HL-60 (cell line): ENCODE measurements around the gene TNFSF13B.

Source experiments
- DNase-seq, 2 experiments: peaks; one replicate each; pipeline ENCODE4 v3.0.0-alpha.2; 2010 to 2020; ENCODE audit warnings: low read depth in 1 of 2, low spot score in 1 of 2
- H3K27ac ChIP-seq: fragments of 250-450 bp; sonication (Bioruptor Pico); replicated peaks from 2 replicates; pipeline ENCODE4 v1.5.1; 2020; ENCODE audit warnings: mild to moderate bottlenecking, moderate library complexity
- H3K27me3 ChIP-seq: fragments of 250-450 bp; sonication (Bioruptor Pico); 2 replicates; pipeline ENCODE4 v1.5.1; 2021; ENCODE audit warnings: mild to moderate bottlenecking, moderate library complexity; ENCODE audit not compliant: insufficient read depth, poor library complexity, severe bottlenecking
- H3K4me3 ChIP-seq: replicated peaks from 2 replicates; pipeline ENCODE4 v1.5.1; 2011; ENCODE audit warnings: mild to moderate bottlenecking, control low read depth, low read length; ENCODE audit not compliant: insufficient read depth
- GABPA ChIP-seq: IDR thresholded peaks from 2 replicates; pipeline ENCODE4 v1.6.1; 2012; ENCODE audit warnings: low read depth
- POLR2AphosphoS5 ChIP-seq: IDR thresholded peaks from 2 replicates; pipeline ENCODE4 v1.6.1; 2012; ENCODE audit warnings: low read depth
- SPI1 ChIP-seq: IDR thresholded peaks from 2 replicates; pipeline ENCODE4 v1.6.1; 2012; ENCODE audit warnings: low read depth, mild to moderate bottlenecking, borderline replicate concordance
- TF ChIP-seq, protein P1 (sequence below): IDR thresholded peaks from 2 replicates; pipeline ENCODE4 v1.6.1; 2012; ENCODE audit warnings: low read depth; ENCODE audit not compliant: insufficient replicate concordance
- TF ChIP-seq, protein P2 (sequence below): IDR thresholded peaks from one replicate; pipeline ENCODE4 v1.5.1; 2011; ENCODE audit warnings: low read length, control low read depth, inconsistent platforms; ENCODE audit not compliant: insufficient read depth

TNFSF13B gene

DNA sequence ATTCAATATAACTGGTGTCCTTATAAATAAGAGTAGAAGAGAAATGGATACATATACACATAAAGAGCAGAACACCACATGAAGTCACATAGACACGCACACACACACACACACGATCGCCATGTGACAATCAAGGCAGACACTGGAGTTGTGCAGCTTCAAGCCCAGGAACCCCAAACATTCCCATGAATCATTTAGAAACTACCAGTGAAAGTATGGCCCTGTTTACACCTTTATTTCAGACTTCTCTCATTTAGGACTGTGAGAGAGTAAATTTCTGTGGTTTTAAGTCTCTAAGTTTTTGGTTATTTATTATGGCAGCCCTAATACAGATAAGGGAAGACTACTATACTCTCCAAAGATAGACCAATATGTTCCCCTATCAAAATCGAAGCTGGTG, 20.4 kb upstream of the TNFSF13B start:
- Histone ChIP-seq H3K27me3 (no peaks in the 10 kb centered on the region), H3K4me3 (no peak overlapping the region), H3K27ac (no peak overlapping the region)
- TF ChIP-seq POLR2AphosphoS5 (no peak), SPI1 (no peak), GABPA (no peak)
- TF ChIP-seq, protein P1, sequence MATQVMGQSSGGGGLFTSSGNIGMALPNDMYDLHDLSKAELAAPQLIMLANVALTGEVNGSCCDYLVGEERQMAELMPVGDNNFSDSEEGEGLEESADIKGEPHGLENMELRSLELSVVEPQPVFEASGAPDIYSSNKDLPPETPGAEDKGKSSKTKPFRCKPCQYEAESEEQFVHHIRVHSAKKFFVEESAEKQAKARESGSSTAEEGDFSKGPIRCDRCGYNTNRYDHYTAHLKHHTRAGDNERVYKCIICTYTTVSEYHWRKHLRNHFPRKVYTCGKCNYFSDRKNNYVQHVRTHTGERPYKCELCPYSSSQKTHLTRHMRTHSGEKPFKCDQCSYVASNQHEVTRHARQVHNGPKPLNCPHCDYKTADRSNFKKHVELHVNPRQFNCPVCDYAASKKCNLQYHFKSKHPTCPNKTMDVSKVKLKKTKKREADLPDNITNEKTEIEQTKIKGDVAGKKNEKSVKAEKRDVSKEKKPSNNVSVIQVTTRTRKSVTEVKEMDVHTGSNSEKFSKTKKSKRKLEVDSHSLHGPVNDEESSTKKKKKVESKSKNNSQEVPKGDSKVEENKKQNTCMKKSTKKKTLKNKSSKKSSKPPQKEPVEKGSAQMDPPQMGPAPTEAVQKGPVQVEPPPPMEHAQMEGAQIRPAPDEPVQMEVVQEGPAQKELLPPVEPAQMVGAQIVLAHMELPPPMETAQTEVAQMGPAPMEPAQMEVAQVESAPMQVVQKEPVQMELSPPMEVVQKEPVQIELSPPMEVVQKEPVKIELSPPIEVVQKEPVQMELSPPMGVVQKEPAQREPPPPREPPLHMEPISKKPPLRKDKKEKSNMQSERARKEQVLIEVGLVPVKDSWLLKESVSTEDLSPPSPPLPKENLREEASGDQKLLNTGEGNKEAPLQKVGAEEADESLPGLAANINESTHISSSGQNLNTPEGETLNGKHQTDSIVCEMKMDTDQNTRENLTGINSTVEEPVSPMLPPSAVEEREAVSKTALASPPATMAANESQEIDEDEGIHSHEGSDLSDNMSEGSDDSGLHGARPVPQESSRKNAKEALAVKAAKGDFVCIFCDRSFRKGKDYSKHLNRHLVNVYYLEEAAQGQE: no peak
- TF ChIP-seq, protein P2, sequence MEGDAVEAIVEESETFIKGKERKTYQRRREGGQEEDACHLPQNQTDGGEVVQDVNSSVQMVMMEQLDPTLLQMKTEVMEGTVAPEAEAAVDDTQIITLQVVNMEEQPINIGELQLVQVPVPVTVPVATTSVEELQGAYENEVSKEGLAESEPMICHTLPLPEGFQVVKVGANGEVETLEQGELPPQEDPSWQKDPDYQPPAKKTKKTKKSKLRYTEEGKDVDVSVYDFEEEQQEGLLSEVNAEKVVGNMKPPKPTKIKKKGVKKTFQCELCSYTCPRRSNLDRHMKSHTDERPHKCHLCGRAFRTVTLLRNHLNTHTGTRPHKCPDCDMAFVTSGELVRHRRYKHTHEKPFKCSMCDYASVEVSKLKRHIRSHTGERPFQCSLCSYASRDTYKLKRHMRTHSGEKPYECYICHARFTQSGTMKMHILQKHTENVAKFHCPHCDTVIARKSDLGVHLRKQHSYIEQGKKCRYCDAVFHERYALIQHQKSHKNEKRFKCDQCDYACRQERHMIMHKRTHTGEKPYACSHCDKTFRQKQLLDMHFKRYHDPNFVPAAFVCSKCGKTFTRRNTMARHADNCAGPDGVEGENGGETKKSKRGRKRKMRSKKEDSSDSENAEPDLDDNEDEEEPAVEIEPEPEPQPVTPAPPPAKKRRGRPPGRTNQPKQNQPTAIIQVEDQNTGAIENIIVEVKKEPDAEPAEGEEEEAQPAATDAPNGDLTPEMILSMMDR: no peak
- DNase-seq: no peak

DNA sequence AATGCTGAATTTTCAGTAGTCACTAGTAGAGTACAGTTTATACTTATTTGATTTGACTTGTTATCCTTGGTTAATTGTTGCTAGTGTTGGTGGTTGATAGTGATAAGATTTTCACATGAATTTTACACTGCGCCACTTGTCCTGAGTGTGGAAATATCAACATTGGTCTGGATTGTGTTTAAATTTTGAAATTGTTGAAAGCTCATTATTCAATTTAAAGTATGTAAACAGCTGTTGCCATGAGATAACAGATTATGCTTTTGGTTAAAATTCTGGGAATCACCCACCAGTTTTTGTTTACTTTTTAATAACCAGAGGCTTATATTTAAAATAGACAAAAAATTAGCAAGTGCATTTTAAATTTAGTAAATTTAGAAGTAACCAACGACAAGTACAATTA, 12.3 kb upstream of the TNFSF13B start:
- Histone ChIP-seq H3K4me3 (no peak overlapping the region), H3K27ac (no peak overlapping the region), H3K27me3 (no peaks in the 10 kb centered on the region)
- DNase-seq: no peak
- TF ChIP-seq, protein P2: no peak
- TF ChIP-seq SPI1: no peak
- TF ChIP-seq, protein P1: no peak
- TF ChIP-seq POLR2AphosphoS5: no peak
- no peak for TF ChIP-seq GABPA

DNA sequence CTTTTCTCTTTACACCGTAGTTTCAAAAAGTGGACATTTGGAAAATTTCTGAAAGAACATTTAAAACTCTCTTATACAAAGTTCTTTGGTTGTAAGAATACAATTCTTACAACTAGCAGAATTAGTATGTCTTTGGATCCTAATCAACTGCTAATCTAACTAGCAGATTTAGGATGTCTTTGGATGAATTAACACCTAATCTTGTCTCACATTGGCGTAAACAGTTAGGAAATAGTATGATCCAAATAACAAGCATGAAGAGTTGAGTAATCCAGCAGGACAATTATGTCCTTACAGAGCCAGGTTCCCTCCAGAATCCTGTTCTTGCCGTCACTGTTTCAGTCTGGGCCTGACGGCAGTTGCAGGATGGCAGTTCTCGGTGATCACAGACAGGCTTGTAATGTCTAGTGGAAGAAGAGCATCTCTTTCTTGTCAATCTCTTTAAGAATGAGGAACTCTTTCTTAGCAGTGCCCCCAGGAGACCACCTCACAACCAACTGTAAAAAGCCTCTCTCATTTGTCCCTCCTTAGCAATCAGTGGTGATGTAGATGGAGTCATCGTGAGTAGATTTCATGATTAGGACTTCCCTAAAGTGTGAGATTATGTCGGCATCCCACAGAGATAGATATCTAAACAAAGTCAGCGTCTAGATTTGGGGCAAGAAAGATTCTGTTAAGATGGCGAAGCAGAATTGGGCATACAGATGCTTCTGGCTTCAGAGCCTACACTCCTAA, 5.7 kb upstream of the TNFSF13B start:
- TF ChIP-seq, protein P2: no peak
- peak; percentile 35; the same call in 1 of the 2 replicates for TF ChIP-seq SPI1
- no peak for TF ChIP-seq POLR2AphosphoS5
- TF ChIP-seq, protein P1: no peak
- no peak for TF ChIP-seq GABPA
- no peak for DNase-seq
- H3K27ac ChIP-seq: no peak overlapping the region
- H3K27me3 ChIP-seq: no peaks in the 10 kb centered on the region
- no peak overlapping the region for H3K4me3 ChIP-seq
